Caco-2 (cell line): ENCODE results near the gene COMMD1. TPM values are rescaled to one million over a fixed set of nuclear protein-coding genes. Genes with fewer than 3 reads are reported as not detected.

Experiments
- BruUV-seq: library from RNA; stranded (reverse); fragments of 400-500 nt; replicated peaks from 2 replicates; lab custom pipeline; 2021; lab: Mats Ljungman, UMichigan
- CTCF ChIA-PET: fragments of 300-600 bp; sonication (Branson Sonifier 250); formaldehyde crosslinking; loops from one replicate; lab custom pipeline; 2022; ENCODE audit warnings: antibody characterized with exemption; lab: Charles Lee
- POLR2A ChIA-PET: fragments of 300-600 bp; sonication (Branson Sonifier 250); formaldehyde crosslinking; loops from one replicate; lab custom pipeline; 2022; ENCODE audit warnings: antibody characterized with exemption; lab: Charles Lee
- DNase-seq, 2 experiments: peaks; one replicate each; pipeline versions ENCODE4 v3.0.0 to v3.0.0-alpha.2; 2020 to 2022
- H3K27me3 ChIP-seq: replicated peaks from 2 replicates; pipeline ENCODE4 v1.6.0; 2011; ENCODE audit warnings: low read length; ENCODE audit not compliant: control insufficient read depth, insufficient read depth
- H3K36me3 ChIP-seq: 2 replicates; pipeline ENCODE4 v1.5.1; 2011; ENCODE audit warnings: low read length; ENCODE audit not compliant: control insufficient read depth, insufficient read depth
- H3K4me1 ChIP-seq: fragments of 250-450 bp; sonication (Bioruptor Pico); 2 replicates; pipeline ENCODE4 v1.5.1; 2020; ENCODE audit warnings: mild to moderate bottlenecking
- H3K4me3 ChIP-seq: 2 replicates; pipeline ENCODE4 v1.5.1; 2011; ENCODE audit warnings: low read depth, mild to moderate bottlenecking, control low read depth, low read length
- H3K9me3 ChIP-seq: fragments of 250-450 bp; sonication (Bioruptor Pico); 2 replicates; pipeline ENCODE4 v1.5.1; 2020; ENCODE audit warnings: mild to moderate bottlenecking, moderate library complexity
- H3K27ac Mint-ChIP-seq: one replicate; pipeline ENCODE4 v1.8.0; 2022; ENCODE audit warnings: mixed read lengths; ENCODE audit not compliant: unreplicated experiment
- H3K27me3 Mint-ChIP-seq: one replicate; pipeline ENCODE4 v1.8.0; 2022; ENCODE audit warnings: mixed read lengths; ENCODE audit not compliant: insufficient read depth, unreplicated experiment
- H3K36me3 Mint-ChIP-seq: one replicate; pipeline ENCODE4 v1.8.0; 2022; ENCODE audit warnings: mild to moderate bottlenecking, mixed read lengths; ENCODE audit not compliant: insufficient read depth, unreplicated experiment
- H3K4me1 Mint-ChIP-seq: one replicate; pipeline ENCODE4 v1.8.0; 2022; ENCODE audit warnings: low read depth, mixed read lengths; ENCODE audit not compliant: unreplicated experiment
- H3K4me3 Mint-ChIP-seq: one replicate; pipeline ENCODE4 v1.8.0; 2022; ENCODE audit warnings: mild to moderate bottlenecking, moderate library complexity, mixed read lengths; ENCODE audit not compliant: unreplicated experiment
- H3K9me3 Mint-ChIP-seq: one replicate; pipeline ENCODE4 v1.8.0; 2022; ENCODE audit warnings: mixed read lengths; ENCODE audit not compliant: unreplicated experiment
- CTCF ChIP-seq, 2 experiments: fragments of 200-600 bp in 1 of 2; IDR thresholded peaks; 1 replicate in 1 of 2; 2 replicates in 1 of 2; pipeline versions ENCODE4 v1.5.1 to v1.8.0; 2011 to 2022; ENCODE audit warnings: antibody characterized with exemption in 1 of 2, control low read depth in 1 of 2, inconsistent platforms in 1 of 2, low read depth in 1 of 2, low read length in 1 of 2, mild to moderate bottlenecking in 1 of 2, moderate library complexity in 1 of 2; ENCODE audit not compliant: insufficient read depth in 1 of 2, severe bottlenecking in 1 of 2, unreplicated experiment in 1 of 2
- intact Hi-C: fragments of 100-400 bp; cut with micrococcal nuclease; formaldehyde crosslinking; loops from one replicate; pipeline ENCODE4 v1.10.0; 2022; ENCODE audit not compliant: unreplicated experiment
- total RNA-seq: library from RNA; stranded (reverse); gene quantifications from 2 replicates; pipeline ENCODE4 v1.2.3, GENCODE V29; 2022

Gene COMMD1
- total RNA-seq, 1 experiment from 2014 or later = 56.7 TPM

GRCh38 chr2:62180975-62181374, 275.5 kb downstream of the COMMD1 start:
- no peaks in the 10 kb centered on the region for H3K4me1 ChIP-seq
- intact Hi-C loops = no loop called here
- ChIA-PET CTCF (no interaction called here), POLR2A (no interaction called here)
- H3K9me3 ChIP-seq = no peaks in the 10 kb centered on the region
- no peak for DNase-seq
- no peaks in the 10 kb centered on the region for H3K4me1 Mint-ChIP-seq
- H3K9me3 Mint-ChIP-seq = no peaks in the 10 kb centered on the region
- no peak overlapping the region for H3K4me3 Mint-ChIP-seq
- no peaks in the 10 kb centered on the region for H3K36me3 Mint-ChIP-seq
- no peak overlapping the region for H3K27ac Mint-ChIP-seq
- H3K27me3 Mint-ChIP-seq = no peaks in the 10 kb centered on the region
- no peaks in the 10 kb centered on the region for H3K36me3 ChIP-seq
- no peaks in the 10 kb centered on the region for H3K27me3 ChIP-seq
- no TSS peak for BruUV-seq
- H3K4me3 ChIP-seq = no peak overlapping the region
- no peak for TF ChIP-seq CTCF (IDR thresholded peaks at IDR 0.05; ENCODE audit: insufficient read depth in 1 of 2, low read depth in 1 of 2, low read length in 1 of 2, severe bottlenecking in 1 of 2, unreplicated experiment in 1 of 2)

- H3K36me3 Mint-ChIP-seq = no peaks in the 10 kb centered on the region
- H3K27me3 Mint-ChIP-seq = no peaks in the 10 kb centered on the region
- no peak overlapping the region for H3K4me3 Mint-ChIP-seq
- ChIA-PET CTCF (no interaction called here), POLR2A (no interaction called here)
- no TSS peak for BruUV-seq
- intact Hi-C loops = no loop called here
- Histone ChIP-seq H3K4me3 (no peak overlapping the region), H3K4me1 (no peaks in the 10 kb centered on the region), H3K9me3 (no peaks in the 10 kb centered on the region), H3K27me3 (no peaks in the 10 kb centered on the region), H3K36me3 (no peaks in the 10 kb centered on the region)
- H3K9me3 Mint-ChIP-seq = no peaks in the 10 kb centered on the region
- H3K27ac Mint-ChIP-seq = no peak overlapping the region
- no peak for DNase-seq
- H3K4me1 Mint-ChIP-seq = no peaks in the 10 kb centered on the region
- TF ChIP-seq CTCF (IDR thresholded peaks at IDR 0.05; ENCODE audit: insufficient read depth in 1 of 2, low read depth in 1 of 2, low read length in 1 of 2, severe bottlenecking in 1 of 2, unreplicated experiment in 1 of 2) = no peak
Observed at GRCh38 chr2:62181843-62182242, 276.4 kb downstream of the COMMD1 start.

GRCh38 chr2:62184512-62185230, 279.2 kb downstream of the COMMD1 start:
- DNase-seq = no peak
- Mint-ChIP-seq H3K9me3 (no peaks in the 10 kb centered on the region), H3K4me1 (no peaks in the 10 kb centered on the region), H3K27me3 (no peaks in the 10 kb centered on the region), H3K27ac (no peak overlapping the region), H3K4me3 (no peak overlapping the region), H3K36me3 (no peaks in the 10 kb centered on the region)
- Histone ChIP-seq H3K9me3 (no peaks in the 10 kb centered on the region), H3K4me3 (no peak overlapping the region), H3K27me3 (no peaks in the 10 kb centered on the region), H3K4me1 (no peaks in the 10 kb centered on the region), H3K36me3 (no peaks in the 10 kb centered on the region)
- no TSS peak for BruUV-seq
- intact Hi-C loops = no loop called here
- CTCF ChIA-PET = no interaction called here
- TF ChIP-seq CTCF (IDR thresholded peaks at IDR 0.05; ENCODE audit: insufficient read depth in 1 of 2, low read depth in 1 of 2, low read length in 1 of 2, severe bottlenecking in 1 of 2, unreplicated experiment in 1 of 2) = no peak
- POLR2A ChIA-PET = no interaction called here

Other genes starting within 250 kb of the COMMD1 start
- 9.1 and 9.8 TPM in 2 replicates for gene FAM161A, start 51.6 kb upstream of the COMMD1 start, total RNA-seq
- 306 and 307 TPM in 2 replicates for gene CCT4, start 17.0 kb upstream of the COMMD1 start, total RNA-seq